GM12878 (cell line): ENCODE results near the gene POSTN. TPM values are rescaled to one million over a fixed set of nuclear protein-coding genes. Genes with fewer than 3 reads are reported as not detected.

ENCODE experiments used
- ATAC-seq: fragments of 200-7000 bp; cut with Tn5 transposase; 3 replicates; pipeline ENCODE4 v1.9.1; 2020; ENCODE audit warnings: mild to moderate bottlenecking, moderate library complexity
- BruUV-seq: library from RNA; stranded (reverse); fragments of 400-500 nt; replicated peaks from 2 replicates; lab custom pipeline; 2021; lab: Mats Ljungman, UMichigan
- CTCF ChIA-PET: fragments of 300-600 bp; sonication (Branson Sonifier 250); formaldehyde crosslinking; extraction: SDS; loops from one replicate; lab custom pipeline; 2021; ENCODE audit warnings: inconsistent platforms; lab: Yijun Ruan, JAX
- POLR2A ChIA-PET: fragments of 350-600 bp; formaldehyde crosslinking; extraction: SDS; loops from one replicate; lab custom pipeline; 2021; ENCODE audit warnings: inconsistent platforms; lab: Charles Lee
- RAD21 ChIA-PET: fragments of 300-600 bp; sonication (Branson Sonifier 250); formaldehyde crosslinking; loops from one replicate; lab custom pipeline; 2023; ENCODE audit warnings: antibody characterized with exemption; ENCODE audit not compliant: unreplicated experiment; lab: Charles Lee
- SMC1A ChIA-PET: fragments of 300-600 bp; sonication (Branson Sonifier 250); formaldehyde crosslinking; loops from one replicate; lab custom pipeline; 2023; ENCODE audit not compliant: unreplicated experiment, uncharacterized antibody; lab: Charles Lee
- DNase-seq: peaks from one replicate; pipeline ENCODE4 v3.0.0-alpha.2; 2011; ENCODE audit warnings: low read depth, low spot score
- FAIRE-seq: peaks from 3 replicates; lab custom pipeline; 2011; peaks lifted over from hg19 to GRCh38; lab: Jason Lieb, UNC
- H2AFZ ChIP-seq: 2 replicates; pipeline ENCODE4 v1.6.0; 2011; ENCODE audit warnings: low read depth, low read length, control low read depth; ENCODE audit not compliant: control insufficient read depth
- H3K27ac ChIP-seq: 2 replicates; pipeline ENCODE4 v1.5.1; 2011; ENCODE audit warnings: control low read depth; ENCODE audit not compliant: control insufficient read depth, insufficient read depth
- H3K27me3 ChIP-seq, 2 experiments: replicated peaks in 1 of 2; 2 replicates each; pipeline versions ENCODE4 v1.6.0 to v1.6.1; 2011; ENCODE audit warnings: low read length in 1 of 2; ENCODE audit not compliant: control insufficient read depth in 2 of 2, insufficient read depth in 2 of 2
- H3K36me3 ChIP-seq, 2 experiments: 2 replicates each; pipeline ENCODE4 v1.5.1; 2011; ENCODE audit warnings: low read length in 1 of 2; ENCODE audit not compliant: control insufficient read depth in 2 of 2, insufficient read depth in 2 of 2
- H3K4me1 ChIP-seq: 2 replicates; pipeline ENCODE4 v1.6.1; 2011; ENCODE audit warnings: mild to moderate bottlenecking, low read length, moderate library complexity, mixed read lengths; ENCODE audit not compliant: control insufficient read depth, insufficient read depth
- H3K4me2 ChIP-seq: 2 replicates; pipeline ENCODE4 v1.6.0; 2011; ENCODE audit warnings: control low read depth; ENCODE audit not compliant: control insufficient read depth, insufficient read depth
- H3K4me3 ChIP-seq: fragments of 200-600 bp; sonication (generic); 2 replicates; pipeline ENCODE4 v1.5.1; 2016
- H3K79me2 ChIP-seq: 2 replicates; pipeline ENCODE4 v1.6.0; 2011; ENCODE audit warnings: low read length; ENCODE audit not compliant: control insufficient read depth, insufficient read depth
- H3K9ac ChIP-seq: 2 replicates; pipeline ENCODE4 v1.8.0; 2011; ENCODE audit warnings: low read length, control low read depth, mixed read lengths; ENCODE audit not compliant: control insufficient read depth, insufficient read depth
- H3K9me3 ChIP-seq: replicated peaks from 3 replicates; pipeline ENCODE4 v1.5.1; 2011; ENCODE audit warnings: mild to moderate bottlenecking, low read length; ENCODE audit not compliant: control insufficient read depth, insufficient read depth
- H4K20me1 ChIP-seq: 2 replicates; pipeline ENCODE4 v1.6.0; 2011; ENCODE audit not compliant: control insufficient read depth, insufficient read depth
- CBX3 ChIP-seq: fragments of 200-600 bp; sonication (generic); IDR thresholded peaks from 2 replicates; pipeline ENCODE4 v1.6.1; 2016; ENCODE audit warnings: low read depth, borderline replicate concordance
- FOXK2 ChIP-seq: fragments of 450-650 bp; IDR thresholded peaks from 2 replicates; pipeline ENCODE4 v1.6.1; 2017; ENCODE audit warnings: mild to moderate bottlenecking, moderate library complexity
- HDAC2 ChIP-seq: fragments of 200-600 bp; sonication (generic); IDR thresholded peaks from 2 replicates; pipeline ENCODE4 v1.6.1; 2017
- JUNB ChIP-seq: IDR thresholded peaks from 2 replicates; pipeline ENCODE4 v1.6.1; 2016; ENCODE audit warnings: antibody characterized with exemption, mild to moderate bottlenecking
- PKNOX1 ChIP-seq: fragments of 450-650 bp; IDR thresholded peaks from 2 replicates; pipeline ENCODE4 v1.6.1; 2016; ENCODE audit warnings: mild to moderate bottlenecking
- POU2F2 ChIP-seq: IDR thresholded peaks from 3 replicates; pipeline ENCODE4 v1.6.1; 2011; ENCODE audit warnings: low read depth, mild to moderate bottlenecking, low read length, borderline replicate concordance
- RELA ChIP-seq: fragments of 450-650 bp; IDR thresholded peaks from 2 replicates; pipeline ENCODE4 v1.8.0; 2014; ENCODE audit warnings: borderline replicate concordance; ENCODE audit not compliant: partially characterized antibody
- SPI1 ChIP-seq: IDR thresholded peaks from 2 replicates; pipeline ENCODE4 v1.6.1; 2011; ENCODE audit warnings: low read depth, mild to moderate bottlenecking, low read length, moderate library complexity, borderline replicate concordance; ENCODE audit not compliant: insufficient read depth
- ZBTB33 ChIP-seq: fragments of 450-650 bp; IDR thresholded peaks from 2 replicates; pipeline ENCODE4 v1.6.1; 2017; ENCODE audit warnings: mild to moderate bottlenecking
- ZNF24 ChIP-seq: fragments of 450-650 bp; IDR thresholded peaks from 2 replicates; pipeline ENCODE4 v1.6.1; 2017; ENCODE audit warnings: antibody characterized with exemption, mild to moderate bottlenecking
- ZNF384 ChIP-seq: IDR thresholded peaks from 2 replicates; pipeline ENCODE4 v1.6.1; 2012; ENCODE audit warnings: low read depth, mild to moderate bottlenecking, low read length, improper control_type of control experiment, borderline replicate concordance
- WGBS: methylation state at CpG from one replicate; pipeline ENCODE4 v1.1.6; 2016; ENCODE audit warnings: low lambda C conversion rate; ENCODE audit not compliant: insufficient replicate concordance, insufficient coverage; ENCODE audit errors: missing lambda C conversion rate; 5-methylcytosine and 5-hydroxymethylcytosine counted together
- in situ Hi-C: fragments of 300-500 bp; cut with MboI; formaldehyde crosslinking; loops from 9 replicates; pipeline ENCODE4 v1.14.3; 2018; ENCODE audit warnings: mixed read lengths
- intact Hi-C: fragments of 100-400 bp; cut with micrococcal nuclease; formaldehyde crosslinking; loops from one replicate; pipeline ENCODE4 v1.14.2; 2022; ENCODE audit not compliant: unreplicated experiment
- polyA plus RNA-seq, 11 experiments: library from polyadenylated mRNA; depleted of rRNA in 4 of 11; unstranded in 6 of 11; stranded (reverse) in 5 of 11; fragments of >200 nt; fragmentation: Nextera tagmentation in 4 of 11; fragmentation: Illumina TruSeq in 1 of 11; extraction: Ambion mirVana in 4 of 11; extraction: Trizol in 1 of 11; gene quantifications; 1 replicate in 1 of 11; 2 replicates in 10 of 11; pipeline versions ENCODE4 v1.2.1 to v1.2.3, GENCODE V29; 2011 to 2016; ENCODE audit warnings: inconsistent platforms in 2 of 11, missing spikeins in 2 of 11, low read depth in 1 of 11
- total RNA-seq, 4 experiments: library from RNA; depleted of rRNA in 3 of 4; stranded (reverse); fragments of >200 nt in 3 of 4; fragmentation: Illumina TruSeq in 1 of 4; extraction: Trizol in 1 of 4; gene quantifications; 2 replicates each; pipeline versions ENCODE4 v1.2.1 to v1.2.3, GENCODE V29; 2013 to 2021
- TF ChIP-seq, protein P1 (sequence below): IDR thresholded peaks from 2 replicates; pipeline ENCODE4 v1.6.1; 2012; ENCODE audit warnings: low read depth, low read length, improper control_type of control experiment

POSTN gene
- total and polyA plus RNA-seq, 10 of the 15 experiments (the other 5 are each of a cell fraction or from before 2014, with no cell fraction given) = 0.05 to 0.13 (median 0.08) TPM; not detected in 7

GRCh38 chr13:37598597-37598996 lies at the start of gene POSTN (continued):
- TF ChIP-seq ZBTB33 = no peak

DNA sequence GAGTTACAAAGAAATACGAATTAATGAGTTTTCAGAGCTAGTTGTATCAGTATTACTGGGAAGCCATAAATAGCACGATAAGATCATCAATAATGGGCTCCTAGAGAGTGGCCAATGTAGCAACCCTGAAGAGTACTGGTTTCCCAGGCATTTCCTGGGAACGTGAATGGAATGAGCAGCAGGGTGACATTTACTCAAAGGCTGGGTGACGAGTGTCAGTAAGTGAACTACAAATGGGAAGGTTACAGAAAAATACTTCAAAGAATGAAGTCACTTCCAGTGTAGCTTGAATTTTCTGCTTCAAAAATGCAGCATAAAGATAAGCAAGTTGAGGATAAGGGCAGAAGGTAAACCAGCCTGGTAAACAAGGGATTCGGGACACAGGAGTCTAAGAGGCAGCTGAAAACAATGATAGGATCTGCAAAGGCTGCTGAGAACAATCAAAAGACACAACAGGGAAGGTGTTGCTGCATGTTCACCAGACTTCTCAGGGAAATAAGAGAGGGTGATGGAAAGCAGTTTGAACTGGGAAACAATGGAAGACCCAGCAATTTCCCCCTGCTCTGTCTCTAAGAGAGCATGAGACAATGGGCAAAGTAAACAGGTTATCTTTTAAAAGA lies 48.6 kb upstream of the POSTN start:
- ChIA-PET SMC1A (no interaction called here), CTCF (no interaction called here), POLR2A (no interaction called here), RAD21 (no interaction called here)
- Histone ChIP-seq H3K79me2 (no peaks in the 10 kb centered on the region), H3K9ac (no peak overlapping the region), H3K9me3 (no peaks in the 10 kb centered on the region), H3K4me1 (no peaks in the 10 kb centered on the region), H3K36me3 (no peaks in the 10 kb centered on the region), H3K4me2 (no peak overlapping the region), H2AFZ (no peak overlapping the region), H3K27me3 (no peaks in the 10 kb centered on the region), H3K4me3 (no peak overlapping the region), H4K20me1 (no peaks in the 10 kb centered on the region), H3K27ac (no peak overlapping the region)
- DNase-seq (no peak), ATAC-seq (no peak), FAIRE-seq (no peak)
- intact Hi-C loops = no loop called here
- in situ Hi-C loops = no loop called here
- WGBS = 6% methylated on average over 5 of the region's 5 CpGs
- no TSS peak for BruUV-seq
- TF ChIP-seq JUNB = no peak
- TF ChIP-seq, protein P1, sequence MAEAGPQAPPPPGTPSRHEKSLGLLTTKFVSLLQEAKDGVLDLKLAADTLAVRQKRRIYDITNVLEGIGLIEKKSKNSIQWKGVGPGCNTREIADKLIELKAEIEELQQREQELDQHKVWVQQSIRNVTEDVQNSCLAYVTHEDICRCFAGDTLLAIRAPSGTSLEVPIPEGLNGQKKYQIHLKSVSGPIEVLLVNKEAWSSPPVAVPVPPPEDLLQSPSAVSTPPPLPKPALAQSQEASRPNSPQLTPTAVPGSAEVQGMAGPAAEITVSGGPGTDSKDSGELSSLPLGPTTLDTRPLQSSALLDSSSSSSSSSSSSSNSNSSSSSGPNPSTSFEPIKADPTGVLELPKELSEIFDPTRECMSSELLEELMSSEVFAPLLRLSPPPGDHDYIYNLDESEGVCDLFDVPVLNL = no peak
- TF ChIP-seq SPI1 = no peak
- TF ChIP-seq PKNOX1 = no peak
- TF ChIP-seq FOXK2 = no peak
- TF ChIP-seq RELA = no peak
- no peak for TF ChIP-seq CBX3
- TF ChIP-seq ZNF24 = no peak
- no peak for TF ChIP-seq POU2F2
- no peak for TF ChIP-seq ZNF384
- TF ChIP-seq HDAC2 = no peak
